Endometrium (tissue), 2 donors: Measurements from ENCODE around the gene MICU2.
A peak's percentile ranks its signal among the peaks of the same experiment; 100 is the strongest.

Experiments used
- FAIRE-seq: peaks from 2 replicates; lab custom pipeline; 2012; peaks lifted over from hg19 to GRCh38; lab: Jason Lieb, UNC
- donor health status: control.
- donor health status: control.

The MICU2 gene, protein sequence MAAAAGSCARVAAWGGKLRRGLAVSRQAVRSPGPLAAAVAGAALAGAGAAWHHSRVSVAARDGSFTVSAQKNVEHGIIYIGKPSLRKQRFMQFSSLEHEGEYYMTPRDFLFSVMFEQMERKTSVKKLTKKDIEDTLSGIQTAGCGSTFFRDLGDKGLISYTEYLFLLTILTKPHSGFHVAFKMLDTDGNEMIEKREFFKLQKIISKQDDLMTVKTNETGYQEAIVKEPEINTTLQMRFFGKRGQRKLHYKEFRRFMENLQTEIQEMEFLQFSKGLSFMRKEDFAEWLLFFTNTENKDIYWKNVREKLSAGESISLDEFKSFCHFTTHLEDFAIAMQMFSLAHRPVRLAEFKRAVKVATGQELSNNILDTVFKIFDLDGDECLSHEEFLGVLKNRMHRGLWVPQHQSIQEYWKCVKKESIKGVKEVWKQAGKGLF

DNA sequence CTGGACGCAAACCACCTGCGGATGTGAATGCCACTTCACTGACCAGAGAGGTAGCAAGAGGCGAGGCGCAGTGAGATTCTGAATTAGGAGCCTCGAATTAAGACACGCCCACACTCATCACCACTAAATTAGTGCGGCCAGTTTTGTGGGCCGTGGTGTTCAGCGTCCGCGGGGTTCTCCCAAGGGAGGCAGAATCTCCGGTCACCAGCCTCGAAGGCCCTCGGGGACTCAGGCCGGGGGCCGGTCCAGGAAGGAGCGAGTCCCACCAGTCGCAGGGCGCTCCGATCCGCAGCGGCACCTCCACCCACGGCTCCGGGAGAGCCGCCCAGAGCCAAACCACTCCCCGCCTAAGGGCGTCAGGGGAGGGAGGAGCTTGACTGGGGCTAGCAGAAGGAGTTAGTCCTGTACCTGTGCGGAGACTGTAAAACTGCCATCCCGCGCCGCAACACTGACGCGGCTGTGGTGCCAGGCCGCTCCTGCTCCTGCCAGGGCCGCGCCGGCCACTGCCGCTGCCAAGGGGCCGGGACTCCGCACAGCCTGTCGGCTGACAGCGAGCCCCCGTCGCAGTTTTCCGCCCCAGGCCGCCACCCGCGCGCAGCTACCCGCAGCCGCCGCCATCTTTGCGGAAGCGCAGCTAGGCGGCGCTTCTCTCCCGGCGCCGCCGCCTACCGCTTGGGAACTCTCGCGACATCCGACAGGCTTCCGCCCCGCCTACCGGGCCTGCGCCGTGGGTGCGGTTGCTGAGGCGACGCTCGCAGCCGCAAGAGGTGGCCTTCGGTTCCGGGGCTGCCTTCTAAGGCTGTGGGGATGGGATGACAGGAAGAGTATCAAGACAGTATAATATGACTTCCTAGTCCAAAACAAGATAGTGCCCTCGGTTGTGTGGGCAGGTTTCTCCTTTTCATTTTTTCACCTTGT lies at the start of gene MICU2:
TSS of gene MICU2 (minus strand) at position 640 of the 918 bp plus-strand sequence. CDS start at position 618, 22 bp downstream.
- peak; percentile 54 for FAIRE-seq

DNA sequence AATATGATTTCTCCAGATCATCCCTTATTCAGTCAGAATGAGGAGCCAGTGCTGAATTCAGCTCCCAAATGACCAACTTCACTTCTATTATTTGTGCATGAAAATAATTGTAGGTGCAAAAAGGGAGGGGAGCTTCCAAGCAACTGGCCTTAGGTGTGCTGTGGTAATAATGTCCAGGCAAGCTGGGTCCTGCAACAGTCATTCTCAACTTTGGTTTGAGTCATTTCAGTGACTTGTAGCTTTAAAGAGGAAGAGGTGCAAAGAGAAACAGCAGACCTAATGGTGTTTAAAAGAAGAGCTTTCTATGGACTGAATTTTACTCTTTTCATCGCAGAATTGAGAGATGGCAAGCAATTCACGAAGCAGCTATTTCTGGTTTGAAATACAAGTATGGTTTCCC lies 37.7 kb upstream of the MICU2 start:
- no peak for FAIRE-seq

DNA sequence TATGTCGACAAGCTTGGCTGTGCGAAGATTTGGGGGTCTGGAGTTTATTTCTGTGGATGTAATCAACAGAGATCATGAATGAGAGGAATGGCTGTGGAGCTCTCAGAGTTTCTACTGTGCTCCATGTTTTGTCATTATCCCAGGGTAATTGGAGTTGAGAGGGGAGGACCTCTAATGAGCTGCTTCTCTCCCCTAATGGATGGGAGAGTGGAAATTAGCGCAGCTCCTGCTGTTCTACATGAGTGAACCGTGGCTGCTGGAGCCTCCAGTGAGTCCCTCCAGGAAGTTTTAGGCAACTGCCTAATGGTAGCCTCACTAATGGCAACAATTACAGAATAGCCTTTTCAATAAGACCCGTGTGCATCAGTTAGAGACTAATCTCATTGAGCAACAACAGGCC lies 35.6 kb upstream of the MICU2 start:
- no peak for FAIRE-seq

DNA sequence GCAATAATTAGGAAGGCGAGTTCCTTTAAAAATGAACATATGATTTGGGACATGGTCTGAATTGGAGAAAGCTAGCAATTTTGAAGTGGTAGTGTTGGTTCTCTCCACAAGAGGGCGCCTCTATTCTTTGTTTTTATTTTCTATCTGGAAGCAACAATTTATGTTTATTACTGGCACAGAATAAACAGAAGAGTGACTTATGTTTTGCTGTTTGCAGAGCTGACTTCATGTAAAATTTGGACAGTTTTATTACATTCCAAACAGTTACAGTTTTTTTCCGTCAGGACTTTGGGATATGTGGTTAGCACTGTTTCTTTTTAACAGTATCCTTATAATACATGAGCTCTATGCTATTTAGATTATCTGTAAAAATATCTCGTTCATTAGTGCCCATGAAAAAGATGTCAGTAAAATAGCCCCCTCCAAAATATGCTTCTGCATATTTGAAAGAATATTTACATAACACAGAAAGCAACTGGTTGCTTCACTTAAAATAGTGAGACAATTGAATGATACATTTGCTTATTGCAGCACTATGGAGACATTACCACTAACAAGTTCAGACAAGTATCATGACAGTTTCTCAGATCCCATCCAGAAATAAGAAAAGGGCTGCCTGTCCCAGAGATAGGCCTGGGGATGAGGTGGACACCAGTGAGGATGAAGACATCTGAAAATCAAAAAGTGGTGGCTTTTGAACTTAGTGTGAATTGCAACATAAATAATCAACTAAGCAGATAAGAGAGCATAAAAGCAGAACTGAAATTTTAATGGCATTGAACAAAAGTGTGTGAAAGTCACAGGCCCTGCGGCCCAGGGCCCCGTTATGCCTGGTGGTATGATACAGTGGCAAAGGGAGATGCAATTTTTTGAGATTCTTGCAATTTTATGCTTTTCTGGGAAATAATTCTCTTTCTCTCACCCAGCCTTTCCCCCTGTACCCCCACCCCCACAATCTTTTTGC lies 34.6 kb upstream of the MICU2 start:
- peak; percentile 98 for FAIRE-seq

DNA sequence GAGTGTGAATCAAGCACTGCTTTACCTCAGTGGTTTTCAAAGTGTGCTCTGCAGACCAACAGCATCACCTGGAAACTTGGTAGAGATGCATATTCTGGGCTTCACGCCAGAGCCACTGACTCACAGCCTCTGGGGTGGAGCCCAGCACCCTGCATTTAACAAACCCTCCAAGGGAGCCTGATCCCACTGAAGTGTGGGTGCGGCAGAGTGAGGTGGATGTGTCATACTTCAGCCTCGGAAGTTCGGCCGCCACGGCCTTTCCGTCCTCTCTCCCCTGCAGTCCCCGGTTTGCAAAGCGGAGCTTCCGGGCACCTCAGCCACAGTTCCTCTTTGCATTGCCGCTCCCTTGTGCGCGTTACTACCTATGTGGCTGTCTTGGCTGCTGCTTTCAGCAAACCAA lies 33.3 kb upstream of the MICU2 start:
- FAIRE-seq: no peak

DNA sequence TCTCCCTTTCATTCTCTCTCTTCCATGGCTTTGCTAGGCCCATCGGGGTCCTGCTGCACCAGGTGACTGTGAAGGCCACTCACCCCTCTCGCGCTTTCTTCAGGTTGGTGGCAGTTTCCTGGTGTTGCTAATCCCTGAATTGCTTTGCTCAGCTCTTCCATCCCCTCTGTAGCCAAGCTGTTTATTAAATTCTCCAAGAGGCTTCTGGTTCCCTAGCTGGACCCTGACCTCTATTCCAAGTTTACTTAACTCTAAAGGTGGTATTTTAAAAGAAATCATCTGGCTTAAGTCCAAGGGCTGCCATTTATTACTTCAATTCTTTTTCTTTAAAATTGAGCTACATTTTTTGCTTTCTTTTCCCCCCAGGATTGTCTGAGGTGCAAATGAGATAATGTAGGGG lies 32.7 kb upstream of the MICU2 start:
- no peak for FAIRE-seq

DNA sequence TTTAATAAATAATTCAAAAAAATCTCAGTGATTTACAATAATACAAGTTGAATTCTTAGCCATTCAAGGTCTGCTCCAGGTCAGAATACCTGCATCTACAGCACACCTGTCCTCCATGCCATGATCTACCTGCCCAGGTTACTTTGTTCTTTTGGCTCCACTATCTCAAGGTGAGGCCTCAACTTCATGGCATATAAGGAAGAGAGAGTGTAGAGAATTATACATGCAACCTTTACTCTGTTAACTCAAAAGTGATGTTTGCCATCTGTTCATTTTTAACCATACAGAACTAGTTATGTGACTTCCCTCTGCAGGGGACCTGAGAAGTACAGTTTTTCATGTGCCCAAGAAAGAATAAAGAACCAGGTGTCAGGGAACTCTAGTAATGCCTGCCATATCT lies 28.2 kb upstream of the MICU2 start:
- no peak for FAIRE-seq

DNA sequence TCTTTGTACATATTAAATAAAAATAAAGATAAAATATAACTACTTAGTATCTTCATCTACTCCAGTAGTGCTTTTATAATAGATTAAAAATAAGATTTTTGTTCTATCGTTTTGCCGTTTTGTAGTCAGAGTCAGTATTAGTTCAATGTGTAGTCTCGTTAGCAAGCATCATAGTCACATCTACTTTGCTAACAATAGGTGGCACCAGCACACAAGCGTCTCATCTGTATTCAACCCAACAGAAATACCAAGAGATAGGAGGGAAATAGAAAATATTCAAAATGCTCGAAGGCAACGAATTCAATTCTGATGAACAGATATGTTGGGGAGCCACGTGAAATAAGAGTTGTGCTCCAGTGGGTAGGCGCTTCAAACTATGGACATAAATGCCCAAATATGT lies 21.4 kb upstream of the MICU2 start:
- FAIRE-seq: peak; percentile 94

DNA sequence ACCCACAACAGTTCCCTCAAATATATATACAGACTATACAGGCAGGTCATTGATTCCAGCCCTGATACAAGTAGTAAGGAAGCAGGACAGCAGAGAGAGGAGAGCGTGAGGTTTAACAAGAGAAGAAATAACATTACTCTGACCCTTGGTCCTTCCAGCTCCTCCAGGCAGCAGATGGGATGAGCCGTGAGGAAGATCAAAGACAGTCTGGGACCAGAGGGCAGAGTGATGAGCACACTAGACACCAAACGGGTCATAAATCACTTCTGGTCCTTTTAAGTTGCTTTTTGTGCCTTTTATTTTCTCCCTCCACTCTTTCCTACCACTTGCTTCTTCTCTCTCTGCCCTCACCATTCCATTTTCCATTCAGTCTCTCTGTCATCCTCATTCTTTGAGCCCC lies 16.9 kb upstream of the MICU2 start:
- FAIRE-seq: no peak

DNA sequence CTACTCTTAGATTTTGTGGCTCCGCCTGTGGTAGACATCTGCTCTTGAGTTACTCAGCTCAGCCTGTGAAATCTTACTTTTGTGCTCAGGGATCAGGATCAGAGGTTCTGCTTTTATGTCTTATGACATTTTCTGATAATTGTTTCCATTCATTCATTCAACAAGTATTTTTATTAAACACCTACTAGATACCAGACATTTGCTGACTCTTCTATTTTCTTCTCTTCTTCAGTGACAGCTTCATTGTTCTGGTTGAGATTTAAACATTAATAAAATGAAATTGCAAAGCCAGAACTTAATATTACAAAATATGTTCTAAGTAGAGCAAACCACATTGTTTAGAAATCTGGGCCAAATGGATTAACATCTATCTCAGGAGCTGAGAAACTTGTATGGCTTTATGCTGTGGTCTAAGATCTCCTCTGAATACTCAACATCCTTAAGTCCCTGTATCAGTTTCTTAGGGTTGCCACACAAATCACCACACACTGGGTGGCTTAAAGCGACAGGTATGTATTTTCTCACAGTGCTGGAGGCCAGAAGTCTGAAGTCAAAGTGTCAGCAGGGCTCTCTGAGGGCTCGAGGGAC lies 15.8 kb upstream of the MICU2 start:
- no peak for FAIRE-seq

DNA sequence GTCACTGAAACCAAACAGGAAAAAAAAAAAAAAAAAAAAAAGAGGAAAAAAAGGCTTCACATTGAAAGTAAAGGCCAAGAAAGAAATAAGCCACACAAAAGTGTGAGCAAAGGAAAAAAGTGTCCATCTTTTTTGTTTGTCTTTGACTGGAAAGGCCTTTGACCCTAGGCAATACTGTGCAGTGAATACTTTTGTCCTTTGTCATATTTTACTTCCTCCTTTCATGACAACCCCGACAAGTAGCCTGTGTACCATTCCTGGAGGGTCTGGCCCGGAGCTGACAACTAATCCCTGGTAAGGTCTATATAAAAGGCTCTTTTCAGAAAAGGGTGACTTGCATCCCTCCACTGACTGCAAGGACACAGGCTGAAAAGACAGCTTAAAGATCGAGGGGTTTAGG lies 12.9 kb upstream of the MICU2 start:
- FAIRE-seq: no peak

DNA sequence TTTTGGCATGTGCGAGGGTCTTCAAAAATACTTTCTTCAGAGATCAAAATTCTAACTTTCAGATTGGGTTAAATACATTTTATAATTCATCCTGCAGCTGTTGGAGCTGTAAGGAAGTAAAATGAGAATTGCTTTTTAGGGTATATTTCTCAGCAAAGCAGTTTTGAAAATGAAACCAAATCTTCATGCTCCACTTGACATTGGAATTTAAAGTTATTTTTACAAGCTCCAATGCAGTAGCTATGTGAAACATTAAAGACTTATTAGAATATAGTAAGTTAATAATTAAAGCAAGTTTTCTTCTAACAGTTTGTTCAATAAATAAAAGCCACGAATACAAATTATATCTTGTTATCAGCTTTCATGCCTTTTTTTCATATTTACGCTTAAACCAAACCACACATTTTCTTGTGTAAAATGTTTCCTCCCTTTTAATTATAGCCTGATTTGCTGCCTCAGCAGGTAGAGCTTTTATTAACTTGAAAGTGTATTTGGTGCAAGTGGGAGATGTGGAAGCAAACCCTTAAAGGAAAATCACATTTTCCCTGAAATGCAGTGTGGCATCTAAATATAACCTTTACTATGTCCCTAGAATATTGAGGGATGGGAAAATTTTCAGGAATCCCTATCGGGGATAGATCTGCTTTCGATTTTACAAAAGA lies 12.4 kb upstream of the MICU2 start:
- peak; percentile 12 for FAIRE-seq

DNA sequence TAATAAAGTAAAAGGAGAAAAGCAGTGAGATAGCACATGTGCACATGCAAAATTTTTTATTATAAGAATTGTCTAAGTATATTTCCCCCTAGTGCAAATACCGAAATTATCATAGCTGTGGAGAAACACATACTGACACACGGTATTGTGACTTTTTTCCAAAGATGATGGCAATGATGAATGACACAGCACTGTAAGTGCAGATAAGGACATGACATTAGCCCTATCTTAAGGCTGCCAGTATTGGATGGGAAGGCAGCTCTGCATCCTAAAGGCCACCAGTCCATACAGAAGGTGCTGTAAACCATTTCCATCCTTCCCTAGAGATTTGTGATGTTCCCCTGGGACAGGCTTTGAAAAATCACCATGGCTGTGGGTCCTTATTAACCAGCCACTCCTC lies 11.5 kb upstream of the MICU2 start:
- FAIRE-seq: no peak

DNA sequence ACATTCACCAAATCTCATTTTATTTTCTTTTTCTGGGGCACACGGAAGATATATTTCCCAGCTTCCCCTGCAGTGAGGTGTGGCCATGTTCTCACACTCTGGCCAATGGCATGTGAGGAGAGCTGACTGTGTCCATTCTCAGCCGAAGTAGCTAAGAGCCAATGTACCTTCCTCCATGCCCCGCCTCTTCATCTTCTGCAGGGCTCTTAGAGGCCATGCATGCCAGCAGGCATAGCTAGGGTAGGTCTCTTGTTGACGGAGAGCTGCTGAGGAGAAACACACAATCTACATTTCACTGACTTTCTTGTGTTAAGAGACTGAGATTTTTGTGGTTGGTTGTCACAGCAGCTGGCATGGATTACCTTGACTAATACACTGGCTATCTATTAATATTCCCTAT lies 9.8 kb upstream of the MICU2 start:
- FAIRE-seq: no peak

DNA sequence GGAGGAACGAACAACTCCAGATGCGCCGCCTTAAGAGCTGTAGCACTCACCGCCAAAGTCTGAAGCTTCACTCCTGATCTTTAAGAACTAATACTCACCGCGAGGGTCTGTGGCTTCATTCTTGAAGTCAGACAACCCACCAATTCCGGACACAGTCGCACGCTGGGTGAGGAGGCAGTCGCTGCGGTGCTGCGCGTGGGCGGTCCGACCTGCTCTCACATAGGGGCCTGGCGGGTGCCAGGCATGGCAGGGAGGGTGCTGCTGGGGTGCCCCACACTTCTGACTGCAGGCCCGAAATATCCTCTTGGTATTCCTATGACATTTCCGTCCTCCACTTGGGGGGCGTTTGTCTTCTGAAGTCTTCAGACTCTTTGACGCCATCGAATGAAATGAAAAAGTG lies 7.4 kb upstream of the MICU2 start:
- no peak for FAIRE-seq

DNA sequence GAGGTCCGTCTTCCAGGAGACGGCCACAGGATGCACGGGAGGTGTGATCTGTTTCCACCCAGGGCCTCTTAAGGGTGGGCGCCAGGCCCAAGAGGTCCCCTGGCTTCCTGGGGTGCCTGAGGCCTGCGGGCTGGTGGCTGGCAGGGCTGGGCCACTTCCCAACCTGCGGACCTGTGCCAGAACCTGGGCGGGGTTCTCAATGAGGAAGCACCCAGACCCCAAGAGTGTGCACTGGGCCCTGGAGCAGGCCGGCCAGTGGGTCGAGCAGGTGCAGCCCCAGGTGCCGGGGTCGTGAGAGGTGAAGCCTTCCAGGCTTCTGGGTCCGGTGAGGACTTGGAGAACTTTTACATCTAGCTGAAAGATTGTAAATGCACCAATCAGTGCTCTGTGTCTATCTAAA lies 6.7 kb upstream of the MICU2 start:
- FAIRE-seq: no peak

DNA sequence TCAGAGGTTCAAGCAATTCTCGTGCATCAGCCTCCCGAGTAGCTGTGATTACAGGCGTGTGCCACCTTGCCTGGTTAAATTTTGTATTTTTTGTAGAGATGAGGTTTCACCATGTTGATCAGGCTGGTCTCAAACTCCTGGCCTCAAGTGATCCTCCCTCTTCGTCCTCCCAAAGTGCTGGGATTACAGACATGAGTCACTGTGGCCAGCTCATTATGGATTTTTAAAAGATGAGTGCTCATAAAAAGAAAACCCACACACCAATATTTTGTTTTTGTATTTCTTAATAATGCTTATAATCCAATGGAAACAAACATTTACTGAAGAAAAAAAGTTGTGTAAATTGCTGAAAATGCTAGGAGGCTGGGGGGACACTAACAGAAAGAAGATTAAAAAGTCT lies 5.0 kb upstream of the MICU2 start:
- no peak for FAIRE-seq

DNA sequence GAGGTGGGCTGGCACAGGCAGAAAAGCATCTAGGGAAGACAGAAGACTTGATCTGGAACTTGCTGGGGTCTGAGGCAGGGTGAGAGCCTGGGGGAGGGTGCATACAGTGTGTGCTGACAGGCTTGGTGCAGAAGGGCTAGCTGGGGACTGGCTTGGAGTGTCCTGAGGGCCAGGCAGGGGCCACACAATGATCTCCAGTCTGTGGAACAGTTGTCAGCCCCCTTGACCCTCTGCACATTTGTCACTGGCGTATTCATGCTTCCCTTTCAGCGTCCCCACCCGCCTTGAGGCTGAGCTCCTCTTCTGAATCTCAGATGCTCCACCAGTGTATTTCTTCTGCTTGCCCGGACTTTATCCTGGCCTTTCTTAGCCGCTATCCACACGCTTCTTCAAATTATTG lies 2.8 kb upstream of the MICU2 start:
- no peak for FAIRE-seq

DNA sequence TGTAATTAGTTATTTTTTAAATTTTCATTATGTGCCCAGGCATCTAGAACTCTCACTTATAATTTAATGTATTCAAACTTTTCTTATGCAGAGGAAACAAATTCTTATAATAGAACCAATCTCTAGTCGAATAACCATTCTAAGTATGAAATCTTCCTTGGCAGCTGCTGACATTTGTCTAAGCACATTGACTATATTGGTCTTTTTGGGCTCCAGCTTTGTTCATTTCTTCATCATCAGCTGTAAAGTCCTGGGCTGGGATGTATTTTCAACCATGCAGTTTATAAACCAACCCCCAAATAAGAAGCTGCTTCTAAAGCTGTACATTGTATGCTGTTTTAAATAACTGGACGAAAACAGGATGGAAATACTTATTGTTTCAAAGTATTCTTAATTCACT lies 2.3 kb upstream of the MICU2 start:
- FAIRE-seq: no peak

DNA sequence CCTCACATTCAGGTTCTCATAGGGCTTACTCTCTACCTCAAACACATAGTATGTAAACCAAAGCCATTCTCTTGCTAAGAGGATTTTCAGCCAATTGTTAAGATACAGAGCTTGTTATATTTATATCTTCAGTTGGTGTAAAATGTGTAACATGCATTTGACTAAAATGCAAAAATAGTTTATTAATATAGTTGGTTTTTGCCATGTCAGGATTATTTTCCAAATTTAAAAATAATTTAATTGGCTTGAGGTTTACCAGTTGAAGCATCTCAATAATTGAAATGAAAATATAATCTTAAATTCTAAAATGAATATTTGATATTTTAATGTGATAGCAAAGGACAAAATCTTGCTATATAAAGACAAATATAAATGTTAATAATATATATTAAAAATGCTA lies 7.2 kb downstream of the MICU2 start:
- no peak for FAIRE-seq

DNA sequence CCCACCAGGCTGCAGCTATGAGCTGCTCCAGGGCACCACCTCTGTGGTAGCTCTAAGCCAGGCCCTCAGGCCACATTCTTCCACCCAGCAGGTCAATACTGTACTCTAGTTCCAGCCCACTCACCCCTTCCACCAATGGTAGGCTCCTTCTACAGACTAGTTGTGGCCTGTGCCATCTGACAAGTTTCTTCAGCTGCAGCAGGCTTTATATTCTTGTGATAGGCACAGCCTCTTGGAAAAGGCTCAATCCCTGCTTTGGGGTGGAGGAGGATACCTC lies 8.5 kb downstream of the MICU2 start:
- no peak for FAIRE-seq
